Endothelial cell of umbilical vein (primary cell): ENCODE measurements around the gene CNKSR2. TPM values are rescaled to one million over a fixed set of nuclear protein-coding genes. Genes with fewer than 3 reads are reported as not detected.

ENCODE experiments used
- BruUV-seq: library from RNA; stranded (reverse); fragments of 400-500 nt; replicated peaks from 2 replicates; lab custom pipeline; 2021; lab: Mats Ljungman, UMichigan
- CTCF ChIA-PET: fragments of 300-600, 350-600 bp; sonication (Branson Sonifier 250); formaldehyde crosslinking; loops from one replicate; lab custom pipeline; 2021; ENCODE audit warnings: antibody characterized with exemption, inconsistent platforms; lab: Charles Lee
- POLR2A ChIA-PET: fragments of 300-600, 350-600 bp; sonication (Branson Sonifier 250); formaldehyde crosslinking; loops from one replicate; lab custom pipeline; 2021; ENCODE audit warnings: antibody characterized with exemption, inconsistent platforms; lab: Charles Lee
- DNase-seq: peaks from one replicate; pipeline ENCODE4 v3.0.0-alpha.2; 2011; ENCODE audit warnings: low read depth, low spot score
- FAIRE-seq: peaks from 2 replicates; lab custom pipeline; 2011; peaks lifted over from hg19 to GRCh38; lab: Jason Lieb, UNC
- H2AFZ ChIP-seq: 2 replicates; pipeline ENCODE4 v1.6.0; 2012; ENCODE audit warnings: low read depth, low read length, control low read depth, inconsistent platforms
- H3K27ac ChIP-seq: 2 replicates; pipeline ENCODE4 v1.5.1; 2011; ENCODE audit warnings: low read depth, mild to moderate bottlenecking, control low read depth, low read length, moderate library complexity; ENCODE audit not compliant: insufficient read depth
- H3K27me3 ChIP-seq, 2 experiments: 2 replicates each; pipeline versions ENCODE4 v1.6.0 to v1.6.1; 2011; ENCODE audit warnings: low read length in 2 of 2, mixed read lengths in 1 of 2; ENCODE audit not compliant: control insufficient read depth in 2 of 2, insufficient read depth in 2 of 2
- H3K36me3 ChIP-seq, 2 experiments: 2 replicates in 1 of 2; 3 replicates in 1 of 2; pipeline ENCODE4 v1.5.1; 2011; ENCODE audit warnings: low read length in 2 of 2, mild to moderate bottlenecking in 1 of 2, moderate library complexity in 1 of 2; ENCODE audit not compliant: control insufficient read depth in 2 of 2, insufficient read depth in 2 of 2; ENCODE audit errors: extremely low read depth in 1 of 2
- H3K4me1 ChIP-seq: 3 replicates; pipeline ENCODE4 v1.5.1; 2011; ENCODE audit warnings: mild to moderate bottlenecking, low read length; ENCODE audit not compliant: control insufficient read depth, insufficient read depth; ENCODE audit errors: extremely low read depth
- H3K4me2 ChIP-seq: 2 replicates; pipeline ENCODE4 v1.6.1; 2011; ENCODE audit warnings: low read length, control low read depth, mixed read lengths; ENCODE audit not compliant: insufficient read depth
- H3K4me3 ChIP-seq, 3 experiments: fragments of 200-600 bp in 1 of 3; sonication (generic), shearing (Covaris generic) in 1 of 3; replicated peaks in 1 of 3; 2 replicates each; pipeline ENCODE4 v1.5.1; 2011 to 2016; ENCODE audit warnings: control low read depth in 3 of 3, low read length in 3 of 3, mild to moderate bottlenecking in 2 of 3, inconsistent platforms in 1 of 3, low read depth in 1 of 3, moderate library complexity in 1 of 3; ENCODE audit not compliant: insufficient read depth in 1 of 3
- H3K79me2 ChIP-seq: 2 replicates; pipeline ENCODE4 v1.6.0; 2012; ENCODE audit warnings: low read length, inconsistent platforms; ENCODE audit not compliant: control insufficient read depth, insufficient read depth
- H3K9ac ChIP-seq: replicated peaks from 2 replicates; pipeline ENCODE3; 2011; ENCODE audit warnings: low read length, control low read depth; ENCODE audit not compliant: insufficient read depth; ENCODE audit errors: extremely low read depth
- H3K9me1 ChIP-seq: replicated peaks from 3 replicates; pipeline ENCODE4 v1.6.0; 2011; ENCODE audit warnings: mild to moderate bottlenecking, low read length; ENCODE audit not compliant: control insufficient read depth, insufficient read depth; ENCODE audit errors: extremely low read depth
- H3K9me3 ChIP-seq: replicated peaks from 2 replicates; pipeline ENCODE4 v1.5.1; 2012; ENCODE audit warnings: low read length, inconsistent platforms; ENCODE audit not compliant: control insufficient read depth, insufficient read depth
- H4K20me1 ChIP-seq: replicated peaks from 2 replicates; pipeline ENCODE3; 2011; ENCODE audit warnings: mild to moderate bottlenecking, low read length; ENCODE audit not compliant: control insufficient read depth, insufficient read depth; ENCODE audit errors: extremely low read depth
- CTCF ChIP-seq, 2 donors: IDR thresholded peaks; 1 replicate in 1 of 2; 2 replicates in 1 of 2; pipeline ENCODE4 v1.5.1; 2011; ENCODE audit warnings: low read length in 2 of 2, mild to moderate bottlenecking in 2 of 2, moderate library complexity in 2 of 2, control low read depth in 1 of 2, inconsistent platforms in 1 of 2, low read depth in 1 of 2; ENCODE audit not compliant: insufficient read depth in 1 of 2; ENCODE audit errors: extremely low read depth in 1 of 2
- EZH2 ChIP-seq: IDR thresholded peaks from 2 replicates; pipeline ENCODE4 v1.6.1; 2012; ENCODE audit warnings: borderline replicate concordance, low read depth, mild to moderate bottlenecking, moderate library complexity, low read length, inconsistent platforms; ENCODE audit not compliant: severe bottlenecking
- FOS ChIP-seq: IDR thresholded peaks from 2 replicates; pipeline ENCODE4 v1.6.1; 2011; ENCODE audit warnings: mild to moderate bottlenecking, low read length, moderate library complexity, borderline replicate concordance; ENCODE audit not compliant: insufficient read depth
- GATA2 ChIP-seq: IDR thresholded peaks from 2 replicates; pipeline ENCODE4 v1.7.0; 2011; ENCODE audit warnings: low read depth, mild to moderate bottlenecking, moderate library complexity, mixed read lengths, low read length; ENCODE audit not compliant: insufficient read length, insufficient read depth
- JUN ChIP-seq: IDR thresholded peaks from 2 replicates; pipeline ENCODE4 v1.6.1; 2011; ENCODE audit warnings: borderline replicate concordance, low read depth; ENCODE audit not compliant: insufficient read length, insufficient read depth
- MAX ChIP-seq: IDR thresholded peaks from 2 replicates; pipeline ENCODE4 v1.6.1; 2011; ENCODE audit not compliant: insufficient read depth, insufficient read length
- MYC ChIP-seq: IDR thresholded peaks from one replicate; pipeline ENCODE4 v1.6.1; 2011; ENCODE audit warnings: mild to moderate bottlenecking, low read depth, low read length
- POLR2A ChIP-seq: IDR thresholded peaks from 2 replicates; pipeline ENCODE4 v1.6.1; 2012; ENCODE audit warnings: low read depth, mild to moderate bottlenecking, control low read depth, low read length
- POLR2AphosphoS5 ChIP-seq: IDR thresholded peaks from 2 replicates; pipeline ENCODE4 v1.6.1; 2012; ENCODE audit warnings: low read depth, mild to moderate bottlenecking, control low read depth, low read length, moderate library complexity; ENCODE audit not compliant: insufficient read depth
- dilution Hi-C: fragments of 300-500 bp; cut with MboI; formaldehyde crosslinking; loops from one replicate; pipeline ENCODE4 v1.15.0; 2019; ENCODE audit warnings: low sequenced_read_pairs; ENCODE audit not compliant: extremely low pct_ligation_motif_present
- intact Hi-C: fragments of 100-400 bp; cut with micrococcal nuclease; formaldehyde crosslinking; loops from one replicate; pipeline ENCODE4 v1.10.0; 2022
- polyA plus RNA-seq, 4 experiments: library from polyadenylated mRNA; depleted of rRNA in 3 of 4; stranded (reverse) in 3 of 4; unstranded in 1 of 4; fragments of >200 nt; gene quantifications; 2 replicates each; pipeline versions ENCODE4 v1.2.1 to v1.2.3, GENCODE V29; 2011 to 2012; ENCODE audit warnings: missing spikeins in 1 of 4
- total RNA-seq: library from RNA; stranded (reverse); gene quantifications from 2 replicates; pipeline ENCODE4 v1.2.3, GENCODE V29; 2021

The CNKSR2 gene
- total and polyA plus RNA-seq, 2 donors (not counting 3 experiments of a cell fraction or from before 2014, with no cell fraction given) = 0.13 TPM; not detected in 1

- ChIA-PET POLR2A (no interaction called here), CTCF (no interaction called here)
- dilution Hi-C loops = no loop called here
- no peak for DNase-seq
- H3K9me3 ChIP-seq = no peaks in the 10 kb centered on the region
- no peaks in the 10 kb centered on the region for H3K9me1 ChIP-seq
- H3K36me3 ChIP-seq = no peaks in the 10 kb centered on the region
- no peaks in the 10 kb centered on the region for H3K79me2 ChIP-seq
- no peak overlapping the region for H3K9ac ChIP-seq
- H3K4me2 ChIP-seq = no peak overlapping the region
- H3K27ac ChIP-seq = no peak overlapping the region
- TF ChIP-seq POLR2A (no peak), MAX (no peak), FOS (no peak), JUN (no peak), POLR2AphosphoS5 (no peak), GATA2 (no peak), CTCF (IDR thresholded peaks at IDR 0.05; ENCODE audit: extremely low read depth in 1 of 2, insufficient read depth in 1 of 2, low read depth in 1 of 2, low read length in 2 of 2) (no peak), MYC (no peak), EZH2 (no peak)
- H2AFZ ChIP-seq = peak overlapping the region; percentile 44
- no TSS peak for BruUV-seq
- intact Hi-C loops = loop anchor here (10.0 kb wide), 1 partner anchor 601 kb away; no protein-coding TSS in a partner anchor
- peaks cover 3% of the 10 kb centered on the region for H3K4me1 ChIP-seq
- H3K4me3 ChIP-seq = peak overlapping the region in 1 of 3 experiments; percentile 34
- FAIRE-seq = no peak
- H4K20me1 ChIP-seq = no peaks in the 10 kb centered on the region
- H3K27me3 ChIP-seq = peaks cover 14 to 36% of the 10 kb centered on the region in 2 experiments
Measured at GRCh38 chrX:21373637-21374162, 518 bp upstream of the CNKSR2 start.
